Tibial nerve (tissue), 4 donors: Measurements from ENCODE around the gene THEMIS.

Experiments used
- EP300 ChIP-seq, 2 donors: sonication (generic); formaldehyde crosslinking; IDR thresholded peaks; one replicate each; pipeline ENCODE4 v1.6.1; 2017; ENCODE audit warnings: antibody characterized with exemption in 2 of 2, mild to moderate bottlenecking in 1 of 2
- TF ChIP-seq, protein P1 (sequence below), 5 experiments: fragments of 200-600 bp in 3 of 5; fragments of 450-650 bp in 2 of 5; sonication (generic) in 3 of 5; IDR thresholded peaks; one replicate each; pipeline ENCODE4 v1.5.1; 2016 to 2019; ENCODE audit warnings: antibody characterized with exemption in 5 of 5, mild to moderate bottlenecking in 3 of 5, moderate library complexity in 2 of 5

GRCh38 chr6:127691146-127691545 lies 209.7 kb downstream of the THEMIS start:
- TF ChIP-seq, protein P1, sequence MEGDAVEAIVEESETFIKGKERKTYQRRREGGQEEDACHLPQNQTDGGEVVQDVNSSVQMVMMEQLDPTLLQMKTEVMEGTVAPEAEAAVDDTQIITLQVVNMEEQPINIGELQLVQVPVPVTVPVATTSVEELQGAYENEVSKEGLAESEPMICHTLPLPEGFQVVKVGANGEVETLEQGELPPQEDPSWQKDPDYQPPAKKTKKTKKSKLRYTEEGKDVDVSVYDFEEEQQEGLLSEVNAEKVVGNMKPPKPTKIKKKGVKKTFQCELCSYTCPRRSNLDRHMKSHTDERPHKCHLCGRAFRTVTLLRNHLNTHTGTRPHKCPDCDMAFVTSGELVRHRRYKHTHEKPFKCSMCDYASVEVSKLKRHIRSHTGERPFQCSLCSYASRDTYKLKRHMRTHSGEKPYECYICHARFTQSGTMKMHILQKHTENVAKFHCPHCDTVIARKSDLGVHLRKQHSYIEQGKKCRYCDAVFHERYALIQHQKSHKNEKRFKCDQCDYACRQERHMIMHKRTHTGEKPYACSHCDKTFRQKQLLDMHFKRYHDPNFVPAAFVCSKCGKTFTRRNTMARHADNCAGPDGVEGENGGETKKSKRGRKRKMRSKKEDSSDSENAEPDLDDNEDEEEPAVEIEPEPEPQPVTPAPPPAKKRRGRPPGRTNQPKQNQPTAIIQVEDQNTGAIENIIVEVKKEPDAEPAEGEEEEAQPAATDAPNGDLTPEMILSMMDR (IDR thresholded peaks at IDR 0.05) = no peak
- TF ChIP-seq EP300 (IDR thresholded peaks at IDR 0.05) = no peak
